IPS-NIHi11 (cell line): ENCODE results near the gene EHD3.

Experiments
- DNase-seq: peaks from one replicate; pipeline ENCODE4 v3.0.0; 2012; ENCODE audit warnings: mixed read lengths, low spot score

The EHD3 gene

DNA sequence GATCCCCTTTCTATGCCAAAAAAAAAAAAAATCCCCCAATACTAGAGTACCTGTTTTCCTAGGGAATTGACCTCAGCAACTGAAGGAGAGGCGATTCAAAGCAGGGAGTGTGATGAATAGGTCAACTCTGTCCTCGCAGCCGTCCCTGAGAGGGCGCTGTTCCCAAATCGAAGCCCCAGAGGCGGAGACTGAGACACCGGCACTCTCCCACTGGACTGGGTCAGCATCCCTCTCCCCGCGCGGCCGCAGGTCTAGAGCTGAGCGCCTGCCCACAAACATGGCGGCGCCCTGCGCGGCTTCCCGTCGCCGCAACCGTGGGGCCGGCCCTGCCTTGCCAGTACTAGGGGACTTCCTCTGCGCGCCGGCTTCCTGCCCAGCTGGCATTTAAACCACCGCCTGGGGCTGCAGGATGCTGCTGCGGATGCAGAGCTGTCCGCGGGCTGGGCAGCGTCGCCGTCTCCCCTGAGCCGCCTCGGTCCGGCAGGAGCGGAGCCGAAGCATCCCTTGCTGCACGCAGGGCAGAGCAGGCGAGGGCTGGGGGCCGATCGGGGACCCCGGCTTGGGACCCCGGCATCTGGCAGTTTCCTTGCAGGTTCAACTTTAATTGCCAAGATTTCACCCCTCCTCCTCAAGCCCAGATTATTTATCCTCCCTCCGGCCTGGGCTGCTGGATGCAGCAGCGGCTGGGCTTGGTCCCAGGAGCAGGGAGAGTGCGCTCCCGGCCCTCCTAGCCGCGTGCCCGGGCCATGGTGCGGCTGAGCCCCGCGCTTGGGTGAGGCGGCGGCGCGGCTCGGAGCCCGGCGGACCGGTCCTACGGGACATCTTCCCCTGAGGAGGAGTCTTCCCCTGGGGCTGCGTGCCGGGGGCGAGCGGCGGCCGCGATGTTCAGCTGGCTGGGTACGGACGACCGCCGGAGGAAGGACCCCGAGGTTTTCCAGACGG lies at the start of gene EHD3:
Gene EHD3 (plus strand): TSS at position 412 of the 942 bp plus-strand sequence. CDS start 470 bp downstream, at position 882.
- peak; percentile 94 for DNase-seq

DNA sequence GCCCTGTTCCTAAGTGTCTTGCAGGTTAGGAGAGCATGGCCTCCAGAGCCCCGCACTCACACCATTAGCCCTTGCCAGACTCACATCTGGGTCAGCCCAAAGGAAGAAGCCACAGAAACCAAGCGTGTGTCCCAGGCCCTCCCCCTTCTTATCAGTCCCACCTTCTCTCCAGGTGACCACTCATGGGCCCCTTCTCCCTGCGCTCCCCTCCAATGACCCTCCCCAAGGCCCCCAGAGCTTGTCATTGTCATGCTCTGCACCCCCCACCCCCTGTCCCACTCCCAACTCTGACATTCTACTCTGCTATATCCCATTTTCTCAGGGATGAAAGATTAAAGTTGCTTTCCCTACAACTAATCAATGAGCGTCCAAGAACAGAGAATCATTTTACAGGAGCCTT lies 46.8 kb upstream of the EHD3 start:
- no peak for DNase-seq

DNA sequence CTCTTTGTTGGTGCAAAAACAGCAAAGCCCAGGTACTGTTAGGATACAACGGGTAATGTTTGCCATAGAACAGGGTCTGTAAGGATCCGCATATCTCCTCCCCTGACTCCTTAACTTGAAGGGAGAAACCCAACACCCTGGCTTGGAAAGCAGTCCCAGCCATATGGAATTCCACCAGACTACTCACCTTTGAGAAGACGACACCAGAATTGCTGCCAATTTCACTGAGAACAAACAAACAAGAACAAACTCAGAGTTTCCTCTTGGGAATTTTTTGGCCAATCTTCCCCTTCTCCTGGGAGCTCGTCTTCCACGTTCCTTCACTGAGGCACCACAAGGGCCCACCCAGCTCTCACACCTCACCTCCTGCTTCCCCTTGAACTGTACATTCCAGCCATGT lies 45.8 kb upstream of the EHD3 start:
- DNase-seq = peak; percentile 23

DNA sequence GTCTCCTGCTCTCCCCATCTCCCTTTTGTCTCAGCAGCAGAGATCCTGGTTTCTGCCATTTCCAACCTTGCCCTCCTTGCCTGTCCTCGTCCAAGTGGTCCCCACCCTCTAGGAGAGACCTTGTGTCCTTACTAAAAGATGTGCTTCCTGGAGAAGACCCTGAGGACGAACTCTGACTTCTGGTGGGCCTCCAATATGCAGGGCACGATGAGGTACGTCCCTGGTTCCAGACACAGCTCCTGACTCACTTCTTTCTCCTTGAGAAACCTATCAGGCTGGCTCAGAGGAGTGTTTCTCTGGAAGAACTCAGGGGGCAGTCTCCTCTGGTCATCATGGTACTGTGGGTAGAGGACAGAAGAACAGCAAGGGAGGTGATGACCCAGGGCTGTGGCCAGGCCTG lies 44.8 kb upstream of the EHD3 start:
- no peak for DNase-seq

DNA sequence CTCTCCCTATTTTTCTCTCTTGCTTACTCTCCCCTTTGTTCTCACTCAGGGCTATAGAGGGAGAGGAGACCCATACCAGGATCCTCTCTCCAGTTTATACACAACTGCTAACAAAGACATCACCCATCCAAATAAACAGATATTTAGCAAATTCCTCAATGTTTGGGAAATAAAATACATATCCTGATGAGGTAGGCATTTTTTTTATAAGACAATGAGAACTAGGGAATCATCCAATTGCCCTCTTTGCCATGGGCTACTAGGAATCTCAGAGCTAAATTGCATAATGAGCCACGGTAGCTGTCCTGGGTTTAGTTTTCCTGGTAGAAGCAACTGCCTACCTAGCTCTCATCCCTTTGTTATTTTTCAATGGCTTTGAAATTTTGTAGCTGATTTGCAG lies 43.8 kb upstream of the EHD3 start:
- no peak for DNase-seq

DNA sequence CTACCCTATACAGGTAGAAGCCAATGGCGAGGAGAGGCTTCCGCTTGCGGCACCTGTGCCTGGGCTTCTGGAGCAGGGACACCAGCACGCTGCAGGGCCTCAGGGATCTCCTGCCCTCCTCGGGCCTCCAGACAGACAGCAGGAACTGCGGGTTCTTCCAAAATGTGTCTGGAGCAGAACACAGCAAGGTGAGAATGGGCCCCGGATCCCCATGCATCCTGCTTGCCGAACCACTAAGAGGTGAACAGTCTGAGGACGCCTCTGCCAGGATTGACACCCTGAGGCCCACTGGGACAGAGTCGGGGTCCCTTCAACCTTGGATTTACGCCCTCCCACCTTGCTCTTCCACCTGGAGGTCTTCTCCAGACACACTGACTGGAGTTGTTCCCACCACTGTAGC lies 42.0 kb upstream of the EHD3 start:
- DNase-seq = no peak

DNA sequence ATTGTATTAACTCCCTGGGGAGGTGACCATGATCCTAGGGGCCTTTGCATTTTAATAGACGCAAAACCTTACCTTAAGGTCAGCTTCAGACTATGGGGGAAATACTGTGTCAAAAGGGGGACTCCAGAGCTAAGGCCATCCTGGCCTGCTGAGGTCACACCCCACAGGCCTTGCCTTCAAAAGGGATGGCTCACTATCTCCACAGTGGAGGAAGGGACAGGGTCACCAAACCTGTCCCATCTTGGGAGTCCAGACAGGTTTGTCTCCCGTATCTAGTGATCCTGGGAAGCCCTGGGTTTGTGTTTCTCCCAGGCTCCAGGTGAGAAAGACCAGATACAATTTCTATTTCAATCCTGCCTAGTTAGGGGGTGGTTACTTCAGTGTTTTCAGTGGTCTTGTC lies 41.6 kb upstream of the EHD3 start:
- no peak for DNase-seq

DNA sequence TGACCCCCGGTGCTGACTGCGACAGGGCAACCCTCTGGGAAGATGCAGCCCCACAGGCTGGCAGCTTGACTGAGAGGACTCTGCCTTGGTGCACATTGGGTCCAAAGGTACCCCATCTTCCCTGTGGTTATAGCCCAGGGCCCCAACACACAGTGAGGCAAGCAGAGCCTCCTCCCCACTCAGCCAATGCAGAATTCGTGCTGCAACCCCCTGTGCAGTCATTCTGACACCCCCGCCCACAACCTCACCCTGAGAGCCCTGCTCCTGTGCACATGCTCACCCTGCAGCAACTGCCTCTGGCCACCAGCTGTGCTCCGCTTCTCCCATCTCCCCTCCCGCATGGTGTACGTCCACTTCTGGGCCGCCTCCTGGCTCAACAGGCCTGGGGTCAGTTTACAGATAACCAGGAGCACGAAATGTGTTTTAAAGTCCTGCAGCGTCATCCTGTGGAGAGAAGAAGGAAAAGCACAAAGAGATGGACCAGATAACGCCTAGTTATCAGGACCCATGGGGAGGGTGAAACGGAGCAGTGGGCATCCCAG lies 41.0 kb upstream of the EHD3 start:
- DNase-seq = no peak

DNA sequence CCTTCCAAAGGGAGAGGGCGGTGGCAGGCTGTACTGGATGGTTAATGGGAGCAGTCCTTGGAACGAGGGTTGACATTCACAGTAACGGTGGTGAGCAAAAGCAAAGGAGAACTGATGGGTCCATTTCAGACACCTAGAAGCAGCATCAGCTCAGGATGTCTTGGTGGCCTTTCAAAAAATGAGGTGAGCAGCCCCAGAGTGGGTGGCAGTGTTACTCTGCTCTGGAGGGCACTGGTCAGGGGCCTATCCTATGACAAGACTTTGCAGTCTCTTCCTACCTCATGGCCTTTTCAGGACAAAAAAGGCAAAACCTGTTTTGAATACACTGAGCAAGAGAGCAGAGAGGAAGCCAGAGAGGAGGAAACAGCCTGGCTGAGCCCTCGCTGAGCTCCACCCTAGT lies 40.1 kb upstream of the EHD3 start:
- no peak for DNase-seq

DNA sequence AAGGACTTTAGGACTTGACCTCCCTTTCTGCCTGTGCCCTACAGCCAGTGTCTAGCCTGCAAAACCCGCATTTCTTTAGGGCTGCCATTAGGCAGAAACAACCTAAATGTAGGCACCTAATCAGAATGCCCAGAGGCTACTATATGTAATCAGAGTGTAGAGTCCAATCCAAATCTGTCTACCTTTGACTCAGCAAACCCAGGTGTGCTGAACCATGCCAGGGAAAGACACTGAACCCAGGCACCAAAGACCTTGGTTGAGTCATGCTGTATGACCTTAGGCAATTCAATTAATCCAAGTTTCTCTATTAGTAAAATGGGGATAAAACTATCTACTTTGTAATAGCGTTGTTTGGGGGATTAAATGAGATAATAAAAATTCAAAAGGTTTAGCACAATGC lies 37.3 kb upstream of the EHD3 start:
- no peak for DNase-seq

DNA sequence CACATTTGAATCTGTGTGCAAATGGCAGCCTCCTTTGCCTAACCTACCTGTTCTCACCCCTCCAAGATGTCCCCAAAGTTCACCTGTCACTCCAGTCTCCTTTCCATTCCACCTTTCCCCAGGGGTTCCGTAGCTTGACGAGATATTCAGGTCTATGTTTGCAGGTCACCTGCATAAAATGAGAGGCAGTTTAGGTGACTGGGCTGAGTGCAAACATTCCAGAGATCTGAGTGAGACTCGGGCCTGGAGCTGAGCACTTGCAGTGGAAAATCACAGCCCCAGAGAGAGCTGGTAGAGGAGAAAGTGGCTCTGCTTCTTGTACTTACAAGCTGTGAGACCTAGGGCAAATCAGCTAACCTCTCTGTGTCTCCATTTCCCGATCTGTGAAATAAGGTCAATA lies 36.8 kb upstream of the EHD3 start:
- DNase-seq = no peak

DNA sequence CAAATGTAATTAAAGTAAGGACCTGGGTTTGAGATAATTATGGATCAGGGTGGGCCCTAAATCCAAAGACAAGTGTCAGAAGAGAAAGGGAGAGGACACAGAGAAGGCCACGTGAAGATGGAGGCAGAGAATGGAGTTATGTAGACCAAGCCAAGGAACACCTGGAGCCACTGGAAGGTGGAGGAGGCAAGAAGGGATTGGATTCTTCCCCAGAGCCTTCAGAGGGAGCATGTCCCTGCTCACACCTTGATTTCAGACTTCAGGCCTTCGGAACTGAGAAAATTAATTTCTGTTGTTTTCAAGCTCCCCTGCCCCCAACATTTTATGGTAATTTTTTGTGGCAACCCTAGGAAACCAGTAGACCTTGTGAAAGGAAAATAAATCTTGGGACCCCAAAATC lies 36.3 kb upstream of the EHD3 start:
- DNase-seq = no peak

DNA sequence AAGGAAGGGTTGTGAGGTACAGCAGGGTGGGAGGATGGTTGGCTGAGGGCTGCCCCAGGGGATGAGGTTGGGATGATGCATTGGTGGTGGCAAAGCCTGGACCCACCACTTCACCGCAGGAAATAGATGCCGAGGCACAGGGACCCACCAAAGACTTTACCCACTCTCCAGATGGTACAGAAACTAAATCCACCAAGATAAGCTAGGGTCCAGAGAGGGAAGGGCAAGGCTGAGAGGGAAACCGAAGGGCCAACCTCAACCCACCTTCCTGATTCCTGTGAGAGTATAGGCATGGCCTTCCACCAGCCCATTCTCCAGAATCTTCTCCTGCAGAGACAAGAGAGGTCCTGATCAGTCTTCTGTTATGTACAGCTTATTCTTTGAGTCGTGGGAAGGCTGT lies 34.7 kb upstream of the EHD3 start:
- DNase-seq = no peak

DNA sequence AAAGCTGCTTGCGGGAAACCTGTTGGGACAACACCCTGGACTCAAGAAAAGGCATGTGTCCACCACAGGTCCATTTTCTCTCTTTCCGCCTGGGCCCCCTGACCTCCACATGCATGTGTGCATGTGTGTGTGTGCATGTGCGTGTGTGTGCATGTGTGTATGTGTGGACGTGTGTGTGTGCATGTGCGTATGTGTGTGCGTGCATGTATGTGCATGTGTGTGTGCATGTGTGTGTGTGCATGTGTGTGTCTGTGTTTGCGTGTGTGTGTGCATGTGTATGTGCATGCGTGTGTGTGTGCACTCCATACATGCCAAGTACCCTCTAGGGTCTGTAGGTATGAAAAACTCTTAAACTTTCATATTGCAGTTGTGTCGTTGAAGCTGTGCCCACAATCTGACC lies 33.0 kb upstream of the EHD3 start:
- DNase-seq = no peak

DNA sequence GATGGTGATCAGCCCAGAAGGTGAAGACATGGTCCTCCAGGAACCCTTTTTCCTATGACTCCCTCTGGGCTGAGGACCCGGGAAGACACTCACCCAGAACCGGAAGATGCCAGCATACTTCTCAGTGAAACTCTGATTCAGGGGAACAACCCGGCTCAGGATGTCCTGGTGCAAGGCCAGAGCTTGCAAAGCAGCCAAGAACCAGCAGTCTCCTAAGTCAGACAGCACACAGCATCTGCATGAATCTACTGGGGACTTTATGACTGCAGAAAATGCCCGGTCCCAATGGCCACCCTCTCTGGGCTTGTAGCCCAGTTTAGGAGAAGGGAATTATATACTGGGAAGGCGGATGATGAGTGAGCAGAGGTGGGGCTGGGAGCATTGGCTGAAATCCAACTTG lies 31.9 kb upstream of the EHD3 start:
- DNase-seq = no peak

DNA sequence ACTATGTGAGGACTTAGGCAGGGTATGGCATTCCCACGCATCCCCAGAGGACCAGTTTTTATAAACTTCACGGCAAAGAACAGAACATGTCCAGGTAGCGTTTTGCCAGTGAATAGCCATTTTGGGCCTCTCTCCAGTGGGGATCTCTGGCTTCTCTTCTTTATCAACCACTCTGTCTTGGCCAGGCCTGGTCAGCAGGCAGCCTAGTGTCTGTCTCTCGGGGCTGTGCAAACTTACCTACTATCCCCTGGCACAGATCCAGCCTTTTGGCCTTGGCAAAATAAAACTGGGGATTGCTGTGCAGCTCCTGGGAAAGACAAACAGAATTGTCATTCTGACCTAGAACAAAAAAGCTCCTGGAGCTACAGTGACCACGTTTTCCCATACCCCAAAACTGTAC lies 31.1 kb upstream of the EHD3 start:
- no peak for DNase-seq

DNA sequence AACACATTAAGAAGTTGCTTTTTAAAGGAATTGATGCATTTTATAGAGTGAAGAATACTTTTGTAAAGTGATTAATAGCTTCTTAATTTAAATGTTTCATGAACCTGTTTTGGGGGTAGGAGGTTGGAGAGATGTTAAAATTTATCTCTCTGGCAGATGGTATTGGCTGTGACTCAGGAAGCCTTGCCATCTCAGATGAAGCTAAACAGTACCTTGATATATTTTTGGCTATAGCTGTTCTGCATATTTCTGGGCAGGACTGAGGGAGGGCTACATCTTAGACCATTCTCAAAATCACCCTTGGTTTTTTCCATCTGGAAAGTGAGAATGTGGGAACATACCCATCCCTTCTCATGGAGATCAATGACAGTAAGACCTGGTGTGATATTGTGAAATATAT lies 30.0 kb upstream of the EHD3 start:
- no peak for DNase-seq

DNA sequence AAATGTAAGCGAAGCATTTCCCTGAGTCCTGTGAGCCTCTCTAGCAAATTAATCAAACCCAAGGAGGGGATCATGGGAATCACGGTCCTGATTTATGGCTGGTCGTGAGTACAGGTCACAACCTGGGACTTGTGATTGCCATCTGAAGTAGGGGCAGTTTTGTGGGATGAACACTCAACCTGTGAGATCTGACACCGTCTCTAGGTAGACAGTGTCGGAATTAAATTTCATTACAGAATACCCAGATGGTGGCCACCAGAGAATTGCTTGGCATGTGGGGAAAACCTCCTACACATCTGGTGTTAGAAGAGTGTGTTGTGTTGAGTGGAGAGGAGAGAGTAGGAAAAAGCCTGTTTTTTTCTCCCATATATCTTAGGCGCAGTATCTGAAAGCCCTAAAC lies 29.2 kb upstream of the EHD3 start:
- DNase-seq = no peak

DNA sequence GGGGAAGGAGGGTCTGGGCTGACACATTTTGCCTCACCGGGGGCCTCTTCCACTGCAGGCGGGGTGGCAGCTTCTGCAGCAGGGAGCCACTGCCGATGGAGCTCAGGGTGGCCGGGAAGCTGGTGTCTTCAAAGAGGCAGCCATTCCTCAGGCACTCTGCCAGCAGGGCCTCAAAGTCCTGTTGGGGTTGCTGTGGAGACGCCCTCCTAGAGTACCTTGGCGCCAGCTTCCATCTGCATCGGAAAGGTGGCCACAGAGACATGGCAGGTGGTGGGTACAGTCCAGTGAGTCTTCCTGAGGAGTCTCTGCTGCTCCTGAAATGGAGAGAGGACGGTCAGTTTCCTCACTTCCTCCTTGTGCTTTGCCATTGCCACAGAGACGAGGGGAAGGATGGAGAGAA lies 28.8 kb upstream of the EHD3 start:
- DNase-seq = no peak

DNA sequence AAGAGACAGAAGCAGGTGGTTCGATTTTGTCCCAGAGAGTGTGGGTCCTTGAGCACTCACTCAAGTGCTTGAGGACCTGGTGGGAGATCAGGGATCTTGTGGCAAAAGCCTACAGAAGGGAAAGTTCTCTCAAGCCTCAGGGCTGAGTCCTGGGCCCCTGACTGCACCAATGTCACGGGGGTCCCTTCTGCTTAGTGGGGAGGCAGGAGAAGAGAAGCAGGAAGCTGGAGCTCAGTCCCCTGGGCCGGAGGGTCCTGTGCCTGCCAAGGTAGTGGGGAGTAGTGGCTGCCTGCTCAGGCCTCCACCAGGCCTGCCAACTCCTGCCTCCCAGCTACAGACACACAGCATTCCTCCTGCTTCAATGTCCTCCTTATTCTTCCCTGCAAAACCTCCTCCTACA lies 28.3 kb upstream of the EHD3 start:
- no peak for DNase-seq

DNA sequence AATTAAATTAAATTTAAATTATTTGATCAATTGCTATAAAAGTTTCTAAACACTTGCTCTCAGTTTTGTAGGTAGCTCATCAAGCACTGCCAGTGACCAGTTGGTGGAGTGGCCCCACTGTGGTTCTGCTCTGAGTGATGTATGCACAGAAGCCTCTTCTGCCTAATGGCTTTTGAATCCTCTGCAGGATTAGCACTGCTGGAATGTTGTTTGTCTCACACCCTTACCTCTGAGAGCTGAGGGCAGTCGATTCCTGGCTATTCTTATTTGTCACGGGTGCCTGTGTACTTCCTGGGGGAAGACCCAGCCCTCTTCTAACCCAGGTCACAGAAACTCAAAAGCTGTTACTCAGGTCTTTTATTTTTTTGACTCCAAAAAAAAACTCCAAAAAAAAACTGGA lies 26.2 kb upstream of the EHD3 start:
- DNase-seq = peak; percentile 38

DNA sequence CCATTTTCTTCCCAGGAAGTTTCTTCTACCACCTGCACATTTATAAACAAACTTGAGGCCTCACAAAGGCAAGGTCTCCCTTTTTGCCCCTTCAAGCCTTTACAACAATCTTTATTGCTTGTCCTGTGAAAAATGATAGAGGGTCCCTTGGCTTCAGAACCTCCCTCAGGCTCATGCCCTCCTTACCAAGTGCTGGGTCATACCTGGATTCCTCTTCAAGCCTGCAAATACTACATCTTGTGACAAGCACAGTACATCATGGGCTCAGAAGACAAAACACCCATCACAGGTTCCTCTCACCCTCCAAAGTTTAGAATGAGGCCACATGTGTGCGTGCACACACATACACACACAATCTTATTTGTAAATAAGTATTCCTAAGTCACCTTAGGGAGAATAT lies 25.7 kb upstream of the EHD3 start:
- DNase-seq = no peak

DNA sequence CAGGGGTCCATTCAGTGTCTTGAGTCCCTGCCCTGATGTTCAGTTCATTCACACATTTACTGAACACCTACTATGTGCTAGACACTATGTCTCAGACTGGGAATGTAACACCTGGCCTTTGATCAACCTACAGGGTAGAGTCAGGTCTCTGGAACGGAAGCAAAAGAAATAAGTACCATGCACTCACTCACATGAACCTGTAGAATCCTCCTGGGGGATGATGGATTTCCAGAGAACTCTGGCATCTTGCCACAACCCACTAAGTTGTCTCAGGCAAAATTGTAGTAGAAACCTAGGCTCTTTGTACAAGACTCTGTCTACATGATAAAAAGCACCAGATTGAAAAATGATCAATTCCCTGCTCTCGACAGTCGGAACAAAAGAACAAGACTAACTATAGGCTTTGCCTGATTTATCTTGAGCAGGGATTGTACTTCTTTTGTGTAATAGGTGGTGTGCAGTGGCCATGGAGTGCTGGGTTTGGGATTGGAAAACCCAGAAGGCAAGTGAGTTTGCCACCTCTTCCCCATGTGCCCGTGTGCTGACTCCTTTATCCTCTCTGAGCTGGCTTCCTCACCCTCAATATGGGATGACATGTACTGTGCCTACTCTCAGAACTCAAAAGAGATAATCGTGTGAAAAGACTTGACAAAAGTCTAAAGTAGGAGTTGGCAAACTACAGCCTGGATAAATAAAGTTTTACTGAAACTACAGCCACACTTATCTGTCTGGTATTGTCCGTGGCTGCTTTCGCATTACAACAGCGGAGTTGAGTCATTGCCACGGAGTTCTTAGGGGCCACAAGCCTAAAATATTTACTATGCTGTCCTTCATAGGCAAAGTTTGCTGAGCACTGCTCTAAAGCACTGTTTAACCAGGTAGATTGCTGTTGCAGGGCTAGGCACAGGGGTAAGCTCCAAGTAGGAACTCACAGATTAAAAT lies 21.0 kb upstream of the EHD3 start:
- DNase-seq = no peak
